GM19023 (cell line): ENCODE data around the gene MAP1LC3A.

Experiments
- ATAC-seq: cut with Tn5 transposase; IDR thresholded peaks from one replicate; pipeline ENCODE4 v1.9.1; 2021; ENCODE audit warnings: mild to moderate bottlenecking, moderate library complexity; ENCODE audit not compliant: unreplicated experiment

The MAP1LC3A gene

DNA sequence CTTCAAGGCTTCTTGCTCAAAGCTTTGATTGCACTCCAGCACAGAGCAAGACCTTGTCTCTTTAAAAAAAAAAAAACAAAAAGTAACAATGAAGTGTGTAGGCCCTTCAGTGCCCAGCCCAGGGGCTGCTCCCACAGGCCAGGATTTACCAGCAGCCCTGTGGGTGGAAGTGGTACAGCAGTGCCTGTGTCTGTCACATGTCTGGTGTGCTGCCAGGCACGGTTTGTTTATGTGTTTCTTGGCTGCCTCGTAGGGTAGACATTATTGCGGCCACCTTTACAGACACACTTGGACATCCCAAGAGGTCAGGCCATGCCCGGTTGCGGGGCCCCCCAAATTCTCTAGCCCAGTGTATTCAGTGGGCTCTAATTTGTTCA, 29.6 kb upstream of the MAP1LC3A start:
- no peak for ATAC-seq

DNA sequence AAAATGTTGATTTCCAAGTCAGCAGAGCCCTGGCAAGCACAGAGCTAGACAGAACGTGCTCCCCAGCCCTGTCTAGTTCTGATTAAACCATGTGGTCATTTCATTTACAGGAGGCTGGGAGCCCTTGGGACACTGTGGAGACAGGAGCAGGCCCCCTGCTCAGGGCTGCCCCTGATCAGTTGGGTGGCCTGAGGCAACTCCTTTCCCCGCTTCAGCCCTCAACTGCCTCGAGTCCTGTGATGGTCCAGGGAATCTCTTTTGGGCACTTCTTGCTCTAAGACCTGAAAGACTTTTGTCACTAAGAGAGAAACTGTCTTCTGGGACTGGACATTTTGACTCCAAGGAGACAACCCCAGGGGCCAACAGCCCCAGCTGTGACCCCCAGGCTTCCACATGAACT, 28.8 kb upstream of the MAP1LC3A start:
- no peak for ATAC-seq

DNA sequence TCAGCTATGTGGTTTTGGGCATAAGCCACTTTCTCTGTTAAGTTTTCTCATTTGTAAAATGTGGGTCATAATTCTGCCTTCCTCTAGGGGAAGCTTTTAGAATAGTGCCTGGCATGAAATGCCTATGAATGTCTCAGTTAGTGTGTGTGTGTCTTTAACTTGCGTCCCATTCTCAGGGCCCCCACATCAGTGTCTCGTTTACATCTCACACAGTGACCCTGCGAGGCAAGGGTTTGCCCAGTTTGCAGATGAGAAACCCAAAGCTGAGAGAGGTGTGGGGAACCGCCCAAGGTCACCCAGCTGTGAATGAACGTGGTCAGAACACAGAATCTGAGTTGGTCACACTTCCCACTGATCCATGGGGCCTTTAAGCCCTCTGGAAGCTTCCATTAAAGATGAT, 28.2 kb upstream of the MAP1LC3A start:
- ATAC-seq, result no peak

DNA sequence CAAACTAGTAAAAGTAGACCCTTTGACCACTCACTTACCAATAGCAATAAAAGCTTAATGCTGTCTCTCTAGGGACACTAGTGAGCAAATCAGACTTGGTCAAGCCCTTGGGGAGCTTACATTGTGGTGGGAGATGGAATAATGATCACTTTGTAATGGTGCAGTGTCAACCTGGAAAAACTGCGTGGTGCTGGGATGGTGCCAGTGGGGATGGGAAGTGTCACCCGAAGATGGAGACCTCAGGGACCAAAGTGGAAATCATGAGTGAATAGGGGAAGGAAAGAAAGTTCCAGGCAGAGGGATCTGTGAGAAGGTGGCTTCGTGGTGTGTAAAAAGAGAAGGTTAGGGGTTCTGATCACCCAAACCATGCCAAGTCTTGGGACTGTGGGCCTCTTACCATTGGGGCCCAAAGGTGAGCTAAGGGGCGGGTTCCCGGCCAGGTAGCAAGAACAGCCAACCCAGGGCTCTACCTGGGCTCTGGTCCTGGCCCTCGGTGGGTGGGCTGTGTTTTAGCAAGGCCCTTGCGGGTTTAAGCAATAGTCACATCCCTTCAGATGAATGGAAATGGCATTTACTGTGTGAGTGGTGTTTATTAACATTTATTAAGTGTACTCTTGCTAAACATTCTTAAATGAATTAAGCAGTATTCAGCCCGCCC, 26.8 kb upstream of the MAP1LC3A start:
- ATAC-seq, result no peak

DNA sequence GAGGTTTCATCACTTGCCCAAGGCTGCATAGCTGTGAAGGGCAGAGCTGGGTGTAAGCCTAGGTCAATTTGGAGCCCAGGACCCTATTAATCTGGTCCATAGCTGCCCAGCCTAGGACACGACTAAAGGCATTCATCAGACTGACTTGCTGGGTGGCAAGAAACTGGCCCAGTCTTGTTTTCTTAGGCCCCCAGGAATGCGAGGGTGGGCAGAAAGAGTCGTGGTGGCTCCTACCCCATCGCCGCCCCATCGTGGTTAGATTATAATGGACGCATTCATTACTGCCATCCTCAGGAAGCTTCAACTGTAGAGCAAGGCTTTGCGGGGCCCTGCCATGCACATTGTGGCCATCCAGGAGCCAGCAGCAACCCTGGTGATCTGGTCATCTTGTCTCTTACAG, 26.2 kb upstream of the MAP1LC3A start:
- no peak for ATAC-seq

DNA sequence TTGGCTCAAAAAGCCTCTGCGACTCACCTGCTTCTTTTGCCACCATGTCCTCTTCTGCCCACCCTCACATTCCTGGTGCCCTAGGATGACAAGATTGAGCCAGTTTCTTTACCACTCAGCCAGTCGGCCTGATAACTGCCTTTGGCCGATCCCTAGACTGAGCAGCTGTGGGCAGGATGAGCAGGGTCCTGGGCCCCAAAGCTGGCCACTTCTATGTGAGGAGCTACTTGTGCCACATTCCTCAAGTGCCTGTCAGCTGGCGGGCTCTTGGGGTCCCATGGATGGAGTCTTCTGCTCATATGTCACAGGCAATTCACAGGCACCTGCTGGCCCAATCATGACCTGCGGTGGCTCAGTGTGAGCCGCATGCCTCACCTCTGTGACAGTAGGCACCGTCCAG, 25.8 kb upstream of the MAP1LC3A start:
- no peak for ATAC-seq

DNA sequence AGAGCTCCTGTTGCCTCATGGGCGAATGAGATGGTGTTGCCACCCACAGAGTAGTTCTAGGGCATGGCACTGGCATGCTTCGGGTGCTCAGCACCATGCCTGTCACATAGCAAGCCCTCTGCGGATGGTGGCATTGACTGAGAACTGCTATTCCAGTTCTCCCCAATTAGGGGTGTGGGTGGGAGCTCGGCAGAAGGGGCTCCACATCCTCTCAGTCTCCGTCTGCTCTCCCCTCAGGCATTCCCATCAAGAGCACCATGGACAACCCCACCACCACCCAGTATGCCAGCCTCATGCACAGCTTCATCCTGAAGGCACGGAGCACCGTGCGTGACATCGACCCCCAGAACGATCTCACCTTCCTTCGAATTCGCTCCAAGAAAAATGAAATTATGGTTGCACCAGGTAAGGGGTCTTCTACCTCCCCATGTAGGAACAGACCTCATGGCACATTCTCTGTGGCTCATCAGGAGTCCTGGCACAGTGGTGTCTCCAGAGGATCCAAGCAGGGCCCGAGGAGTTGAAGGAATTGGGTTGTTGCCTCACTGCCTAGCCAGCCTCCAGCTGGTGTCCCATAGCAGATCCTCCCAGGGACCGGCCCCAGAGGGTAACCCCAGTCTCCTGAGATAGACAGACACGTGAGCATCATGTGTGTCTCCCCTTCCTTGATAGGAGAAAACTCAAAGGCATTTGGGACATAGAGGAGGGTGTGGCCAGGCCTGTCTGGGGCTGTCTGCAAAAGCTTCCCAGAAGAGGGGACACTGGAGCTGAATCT, 23.9 kb upstream of the MAP1LC3A start:
- no peak for ATAC-seq

DNA sequence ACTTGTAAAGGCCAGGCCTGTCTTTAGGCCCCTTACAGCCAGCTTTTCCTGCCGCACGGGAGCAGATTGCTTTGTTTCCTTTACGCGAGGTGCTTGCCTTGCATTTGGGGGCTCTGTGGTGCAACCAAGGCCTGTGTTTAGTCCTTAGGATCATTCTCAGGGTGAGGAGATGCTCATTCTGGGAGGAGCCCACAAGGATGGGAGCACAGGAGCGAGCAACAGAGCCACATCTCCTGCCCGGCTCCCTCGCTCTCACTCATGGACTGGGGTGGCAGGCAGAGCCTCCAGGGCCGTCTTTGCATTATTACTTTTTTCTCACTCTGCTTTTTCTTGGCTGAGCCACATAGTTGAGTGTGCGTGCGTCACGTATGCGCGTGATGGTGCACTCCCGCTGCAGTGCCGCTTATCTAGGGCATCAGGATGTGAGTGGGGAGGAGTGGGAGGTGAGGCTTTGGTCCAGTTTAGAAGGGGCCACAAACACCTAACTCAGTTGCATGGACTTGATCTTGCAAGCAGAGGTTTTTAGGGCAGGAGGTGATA, 23.1 kb upstream of the MAP1LC3A start:
- ATAC-seq, result no peak

DNA sequence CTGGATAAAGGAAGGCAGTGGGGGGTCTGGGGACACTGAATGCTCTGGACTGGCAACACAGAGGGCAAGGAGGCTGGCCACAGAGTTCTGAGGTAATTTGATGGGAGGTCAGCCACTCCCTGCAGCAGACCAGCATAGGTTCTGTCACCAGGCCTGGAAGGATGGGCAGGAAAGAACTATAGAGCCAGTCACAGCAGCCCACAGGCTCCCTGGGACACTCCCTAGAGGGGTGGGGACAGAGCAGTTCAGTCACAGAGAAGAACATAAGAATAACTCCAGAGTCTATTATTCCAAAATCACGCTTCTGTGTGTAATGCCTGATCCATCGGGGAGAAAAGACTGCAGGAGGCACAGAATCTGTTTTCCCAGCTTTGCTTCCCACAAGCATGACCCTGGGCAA, 22.7 kb upstream of the MAP1LC3A start:
- ATAC-seq, result no peak

DNA sequence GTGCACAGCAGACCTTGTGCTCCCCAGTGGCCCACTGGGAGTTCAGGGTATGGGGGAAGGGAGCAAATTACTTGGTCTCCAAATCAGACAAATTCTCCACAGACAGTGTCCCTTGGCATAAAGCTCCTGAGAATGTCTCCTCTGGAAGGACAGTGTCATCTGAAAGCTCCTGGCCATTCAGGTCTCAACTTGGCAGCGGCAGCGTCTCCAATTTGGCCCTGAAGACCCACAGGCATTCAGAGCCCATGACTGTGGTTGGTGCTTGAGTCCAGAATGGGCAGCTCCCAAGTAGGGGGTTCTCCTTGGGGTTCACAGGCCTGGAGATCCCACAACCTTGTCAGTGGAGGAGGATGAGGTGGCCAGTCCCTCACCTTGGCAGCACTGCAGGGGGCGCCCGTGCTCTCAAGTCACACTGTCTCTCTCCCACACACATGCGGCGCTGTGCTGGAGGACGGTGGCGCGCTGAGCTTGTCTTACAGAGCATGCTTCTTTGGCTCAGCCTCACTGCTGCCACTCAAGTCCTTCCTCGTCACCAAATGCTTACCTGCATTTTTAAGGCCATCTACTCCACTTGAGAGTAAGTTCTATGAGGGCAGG, 21.6 kb upstream of the MAP1LC3A start:
- no peak for ATAC-seq

DNA sequence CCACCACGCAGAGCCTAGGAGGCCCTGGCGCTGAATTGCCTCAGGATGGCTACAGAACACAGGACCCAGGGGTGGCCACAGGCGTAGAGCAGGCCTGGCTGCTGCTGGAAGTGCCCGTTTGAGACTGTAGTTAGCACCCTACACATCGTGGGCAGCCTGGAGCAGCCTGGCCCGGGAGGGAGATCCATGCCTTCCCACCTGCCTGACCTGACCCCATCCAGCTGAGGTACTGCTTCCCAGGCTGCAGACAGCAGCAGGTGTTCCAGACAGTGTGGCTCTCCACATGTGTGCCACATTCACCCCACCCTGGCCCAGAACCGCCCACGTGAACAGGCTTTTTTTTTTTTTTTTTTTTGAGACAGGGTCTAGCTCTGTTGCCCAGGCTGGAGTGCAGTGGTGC, 20.9 kb upstream of the MAP1LC3A start:
- no peak for ATAC-seq

DNA sequence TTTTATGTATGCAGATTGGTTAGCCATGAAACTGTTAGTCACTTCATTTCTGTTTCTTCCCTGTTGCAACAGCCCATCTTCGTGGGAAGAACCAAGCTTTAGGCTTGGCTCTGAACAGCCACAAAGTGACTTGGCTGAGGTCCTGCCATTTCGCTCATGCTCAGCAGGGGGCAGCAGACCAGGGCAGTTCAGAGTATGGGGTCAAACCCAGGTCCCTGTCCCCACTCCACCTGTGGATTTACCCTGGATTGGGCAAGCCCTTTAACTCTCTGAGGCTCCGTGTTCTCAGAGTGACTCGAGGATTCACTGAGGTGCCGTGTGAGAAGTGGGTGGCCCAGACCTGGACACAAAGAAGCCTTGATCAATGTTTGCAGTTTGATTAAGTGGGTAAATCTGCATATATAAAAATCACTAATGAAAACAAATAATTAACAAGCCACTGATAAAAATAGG, 19.8 kb upstream of the MAP1LC3A start:
- no peak for ATAC-seq

DNA sequence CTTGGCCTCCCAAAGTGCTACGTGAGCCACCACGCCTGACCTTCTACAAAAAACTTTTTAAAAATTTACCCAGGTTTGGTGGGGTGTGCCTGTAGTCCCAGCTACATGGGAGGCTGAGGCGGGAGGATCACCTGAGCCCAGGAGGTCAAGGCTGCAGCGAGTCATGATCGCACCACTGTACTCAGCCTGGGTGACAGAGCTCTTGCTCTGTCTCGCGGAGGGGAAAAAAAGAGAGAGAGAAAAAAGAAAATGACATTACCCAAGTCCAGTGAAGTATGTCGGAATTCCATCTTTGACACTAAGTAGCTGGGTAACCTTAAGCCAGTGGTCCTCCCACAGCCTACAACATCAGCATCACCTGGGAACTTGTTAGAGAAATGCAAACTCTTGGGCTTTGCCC, 18.8 kb upstream of the MAP1LC3A start:
- no peak for ATAC-seq

DNA sequence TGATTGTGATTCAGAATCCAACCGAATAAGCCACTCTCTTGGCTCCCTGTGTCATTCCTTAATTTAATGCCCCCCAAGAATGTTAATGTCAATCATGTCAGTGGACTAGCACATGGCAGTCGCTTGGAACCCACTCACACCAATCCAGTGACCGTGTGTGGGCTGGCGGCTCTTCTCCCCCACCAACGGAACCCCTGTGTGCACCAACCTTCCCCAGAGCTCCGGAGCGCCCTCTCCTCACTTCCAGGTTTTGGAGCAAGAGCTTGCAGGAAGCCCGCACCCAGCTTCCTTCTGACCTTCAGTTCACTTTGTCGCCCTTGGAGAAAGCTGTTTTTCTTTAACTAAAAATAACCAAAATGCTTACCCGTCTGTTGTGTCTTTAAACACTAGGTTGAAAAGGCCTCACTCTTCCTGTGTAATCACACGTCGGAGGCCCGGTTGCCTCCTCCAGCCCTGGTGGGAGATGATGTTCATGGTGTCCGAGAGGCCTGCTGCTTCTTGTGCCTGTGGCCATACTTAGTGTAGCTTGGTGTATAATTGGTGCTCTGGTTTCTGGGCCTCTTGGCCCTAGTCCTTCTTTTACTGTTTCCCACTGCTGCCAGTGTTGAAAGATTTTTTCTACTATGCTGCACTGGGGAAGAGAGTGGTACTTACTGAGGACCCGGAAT, 17.8 kb upstream of the MAP1LC3A start:
- ATAC-seq, result no peak

DNA sequence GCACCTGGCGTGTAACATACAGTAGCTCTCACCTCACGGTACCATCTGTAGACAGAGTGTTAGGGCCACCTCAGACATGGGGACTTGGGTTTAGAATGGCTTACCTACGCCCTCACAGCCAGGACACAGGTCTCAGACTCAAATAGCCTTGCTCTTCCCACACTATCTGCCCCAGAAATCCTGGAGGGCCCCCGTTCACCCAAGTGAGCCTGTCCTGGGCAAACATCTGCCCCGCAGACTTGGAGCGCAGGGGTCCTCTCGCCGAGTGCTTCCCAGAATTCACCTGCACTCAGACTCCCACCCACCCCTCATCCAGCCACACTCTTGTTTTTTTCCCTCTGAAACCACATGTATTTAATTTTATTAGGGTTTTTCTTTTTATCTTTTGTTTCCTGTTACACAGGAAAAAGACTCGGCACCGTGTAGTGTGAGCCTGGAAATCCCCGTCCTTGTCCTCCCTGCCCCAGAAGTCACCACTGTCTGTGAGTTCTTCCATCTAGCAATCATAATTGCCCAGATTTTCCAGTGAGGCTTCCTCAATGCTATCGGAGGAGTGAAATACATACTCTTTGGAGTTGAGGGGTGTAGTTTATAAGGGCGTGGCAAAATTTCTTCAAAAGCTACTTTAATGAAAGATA, 17.1 kb upstream of the MAP1LC3A start:
- no peak for ATAC-seq

DNA sequence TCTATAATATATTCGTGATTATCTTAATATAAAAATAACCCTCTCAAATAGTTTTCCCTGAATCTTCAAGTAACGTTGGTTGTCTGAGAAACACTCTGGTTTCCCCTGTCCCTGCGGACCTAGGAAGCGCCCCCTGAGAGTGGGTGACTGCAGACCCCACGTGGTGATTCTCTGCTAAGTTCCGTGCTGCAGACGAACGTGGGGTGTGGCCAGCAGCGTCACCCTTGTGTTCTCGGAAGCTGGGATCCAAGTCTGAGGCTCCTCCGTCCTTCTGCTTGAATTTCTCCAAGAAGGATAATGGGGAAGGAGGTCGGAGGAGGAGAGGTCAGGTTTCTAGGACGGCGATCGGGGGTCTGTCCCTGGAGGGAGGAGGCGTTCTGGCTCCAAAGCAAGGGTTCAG, 16.6 kb upstream of the MAP1LC3A start:
- ATAC-seq, result no peak

DNA sequence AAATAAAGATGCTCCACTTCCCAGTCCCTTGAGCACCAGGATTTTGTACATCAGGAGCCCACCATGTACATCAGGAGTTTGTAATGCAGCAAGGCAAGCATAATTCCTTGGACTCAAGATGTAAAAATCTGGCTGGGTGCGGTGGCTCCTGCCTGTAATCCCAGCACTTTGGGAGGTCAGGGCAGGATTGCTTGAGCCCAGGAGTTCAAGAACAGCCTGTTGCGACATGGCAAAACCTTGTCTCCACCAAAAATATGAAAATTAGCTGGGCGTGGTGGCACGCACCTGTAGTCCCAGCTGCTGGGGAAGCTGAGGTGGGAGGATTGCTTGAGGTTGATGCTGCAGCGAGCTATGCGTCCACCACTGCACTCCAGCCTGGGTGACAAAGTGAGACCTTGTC, 16.1 kb upstream of the MAP1LC3A start:
- no peak for ATAC-seq

DNA sequence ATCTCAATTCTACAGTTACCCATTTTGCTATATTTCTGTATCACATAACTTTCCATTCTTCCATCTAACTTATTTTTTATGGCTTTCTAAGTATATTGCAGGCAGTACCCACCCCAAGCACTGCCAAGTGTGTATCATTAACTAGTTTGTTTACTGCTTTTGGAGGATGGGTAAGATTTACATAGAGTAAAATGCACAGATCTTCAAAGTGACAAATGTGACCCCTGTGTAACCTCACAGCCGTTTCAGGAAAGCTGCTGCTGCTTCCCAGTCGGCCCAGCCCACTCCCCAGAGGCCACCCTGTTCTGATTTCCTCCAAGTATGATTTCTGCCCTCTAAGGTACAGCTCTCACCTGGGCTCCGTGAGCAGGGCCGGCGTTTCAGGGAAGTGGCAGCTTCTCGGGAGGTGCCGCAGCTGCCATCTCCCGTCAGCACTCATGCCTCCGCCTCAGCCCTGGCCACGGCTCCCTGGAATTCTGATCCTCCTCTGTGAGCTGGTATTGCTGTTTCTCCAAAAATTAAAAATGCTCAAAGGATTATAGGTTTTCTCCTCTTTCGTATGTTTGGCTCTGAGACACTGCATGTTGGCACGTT, 15.0 kb upstream of the MAP1LC3A start:
- no peak for ATAC-seq

DNA sequence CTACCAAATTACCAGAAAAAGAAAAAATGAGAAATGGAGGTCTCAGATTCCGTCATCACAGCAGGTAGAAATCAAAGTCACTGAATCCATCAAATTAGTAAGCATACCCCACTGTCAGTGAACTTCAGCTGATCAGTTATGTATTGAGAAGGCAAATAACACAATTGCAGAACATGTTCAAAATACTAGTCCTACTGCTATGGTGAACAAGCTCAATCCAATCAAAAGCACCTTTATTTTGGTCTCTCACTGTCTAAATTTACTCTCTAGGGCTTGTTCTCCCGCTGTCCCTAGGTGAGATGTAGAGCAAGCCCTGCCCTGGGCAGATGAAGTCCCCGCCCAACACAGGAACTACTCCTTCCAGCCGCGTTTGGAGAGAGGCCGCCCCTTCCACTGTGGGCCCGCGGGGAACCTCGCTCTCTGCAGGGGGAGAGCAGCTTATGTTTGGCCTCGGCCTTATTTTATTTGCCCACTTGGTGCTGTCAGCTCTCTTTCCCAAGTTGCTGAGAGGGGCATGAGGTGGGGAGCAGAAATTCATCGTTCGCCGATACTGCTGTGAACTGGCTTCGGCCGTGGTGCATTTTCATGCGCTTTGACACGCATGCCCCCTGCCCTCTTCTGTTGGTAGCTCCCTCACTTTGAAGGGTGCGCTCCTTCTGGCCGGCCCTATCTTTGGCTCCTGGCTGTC, 14.3 kb upstream of the MAP1LC3A start:
- no peak for ATAC-seq

DNA sequence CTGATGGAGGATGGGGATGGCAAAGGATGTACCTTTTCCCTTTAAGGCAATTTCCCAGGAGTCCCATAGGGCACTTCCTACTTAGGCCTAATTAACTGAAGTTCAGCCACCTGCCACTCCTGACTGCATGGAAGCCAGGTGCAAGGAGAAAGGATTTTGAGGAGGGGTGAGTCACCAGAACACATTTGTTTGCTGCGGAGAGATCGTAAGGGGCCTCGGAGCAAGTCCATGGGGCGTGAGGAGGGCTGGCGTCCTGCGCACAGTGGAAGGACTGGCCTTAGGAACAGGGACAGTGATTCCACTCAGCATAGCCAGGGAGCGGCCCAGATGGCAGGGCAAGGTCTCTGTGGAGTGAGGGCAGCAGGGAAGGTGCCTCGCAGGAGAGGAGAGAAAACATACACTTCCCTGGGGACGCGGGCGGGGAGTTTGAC, 11.8 kb upstream of the MAP1LC3A start:
- no peak for ATAC-seq
